WI38 (cell line): ENCODE measurements around the gene TSPAN14.

Source experiments
- H3K4me3 ChIP-seq: 2 replicates; pipeline ENCODE4 v1.5.1; 2011; ENCODE audit warnings: low read depth, mild to moderate bottlenecking, control low read depth, low read length
- TF ChIP-seq, protein P1 (sequence below): IDR thresholded peaks from 2 replicates; pipeline ENCODE4 v1.5.1; 2012; ENCODE audit warnings: low read depth, mild to moderate bottlenecking, control low read depth, low read length

Gene TSPAN14

DNA sequence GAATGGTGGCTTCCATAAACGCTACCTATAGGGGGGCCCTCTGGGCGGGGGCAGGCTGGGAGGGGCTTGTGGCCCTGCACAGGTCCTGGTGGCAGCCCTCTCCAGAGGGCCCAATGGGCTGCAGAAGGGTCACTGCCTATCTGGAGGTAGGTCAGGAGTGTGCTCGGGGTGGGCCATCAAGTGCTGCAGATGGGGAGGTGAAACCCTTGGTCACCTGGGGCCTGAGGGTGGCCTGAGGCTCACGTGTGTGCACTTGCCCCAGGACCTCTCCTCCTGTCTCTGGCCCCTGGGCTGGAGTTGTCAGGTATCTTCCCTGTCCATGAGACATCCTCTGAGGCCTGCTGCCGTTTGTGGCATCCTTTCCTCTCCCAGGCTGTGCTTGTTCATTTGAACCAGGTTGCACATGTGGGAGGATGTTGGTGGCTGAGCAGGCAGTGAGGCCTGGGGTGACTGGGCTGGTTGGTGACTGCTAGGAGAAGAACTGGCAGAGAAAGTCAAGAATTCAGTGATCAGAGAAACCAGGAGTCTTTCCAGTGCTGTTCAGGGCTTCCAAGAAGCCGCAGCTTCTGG, 62.5 kb downstream of the TSPAN14 start:
- TF ChIP-seq, protein P1, sequence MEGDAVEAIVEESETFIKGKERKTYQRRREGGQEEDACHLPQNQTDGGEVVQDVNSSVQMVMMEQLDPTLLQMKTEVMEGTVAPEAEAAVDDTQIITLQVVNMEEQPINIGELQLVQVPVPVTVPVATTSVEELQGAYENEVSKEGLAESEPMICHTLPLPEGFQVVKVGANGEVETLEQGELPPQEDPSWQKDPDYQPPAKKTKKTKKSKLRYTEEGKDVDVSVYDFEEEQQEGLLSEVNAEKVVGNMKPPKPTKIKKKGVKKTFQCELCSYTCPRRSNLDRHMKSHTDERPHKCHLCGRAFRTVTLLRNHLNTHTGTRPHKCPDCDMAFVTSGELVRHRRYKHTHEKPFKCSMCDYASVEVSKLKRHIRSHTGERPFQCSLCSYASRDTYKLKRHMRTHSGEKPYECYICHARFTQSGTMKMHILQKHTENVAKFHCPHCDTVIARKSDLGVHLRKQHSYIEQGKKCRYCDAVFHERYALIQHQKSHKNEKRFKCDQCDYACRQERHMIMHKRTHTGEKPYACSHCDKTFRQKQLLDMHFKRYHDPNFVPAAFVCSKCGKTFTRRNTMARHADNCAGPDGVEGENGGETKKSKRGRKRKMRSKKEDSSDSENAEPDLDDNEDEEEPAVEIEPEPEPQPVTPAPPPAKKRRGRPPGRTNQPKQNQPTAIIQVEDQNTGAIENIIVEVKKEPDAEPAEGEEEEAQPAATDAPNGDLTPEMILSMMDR = no peak
- H3K4me3 ChIP-seq = no peak overlapping the region

DNA sequence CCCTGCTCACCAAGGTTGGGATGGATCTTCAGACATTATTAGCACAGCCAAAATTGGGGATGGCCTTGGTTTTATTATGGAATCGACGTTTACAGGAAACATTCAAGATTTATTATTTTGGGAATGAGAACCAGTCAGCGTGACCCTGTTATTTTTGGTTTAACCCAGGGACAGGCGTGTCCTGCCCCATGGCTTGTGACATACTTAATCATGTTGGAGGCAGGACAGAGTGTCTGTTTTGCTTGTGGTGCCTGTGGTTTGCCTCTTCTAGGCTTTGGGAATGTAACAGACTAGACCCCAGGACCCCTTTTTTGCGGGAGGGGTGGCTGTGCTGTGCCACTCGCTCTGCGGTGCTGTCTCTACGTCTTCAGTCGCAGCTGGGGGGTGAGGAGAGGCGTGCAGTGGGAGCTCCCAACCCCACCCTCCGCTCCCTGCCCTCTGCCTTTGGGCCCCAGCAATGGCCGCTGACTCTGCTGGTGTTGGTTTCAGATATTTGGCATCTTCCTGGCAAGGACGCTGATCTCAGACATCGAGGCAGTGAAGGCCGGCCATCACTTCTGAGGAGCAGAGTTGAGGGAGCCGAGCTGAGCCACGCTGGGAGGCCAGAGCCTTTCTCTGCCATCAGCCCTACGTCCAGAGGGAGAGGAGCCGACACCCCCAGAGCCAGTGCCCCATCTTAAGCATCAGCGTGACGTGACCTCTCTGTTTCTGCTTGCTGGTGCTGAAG, 63.5 kb downstream of the TSPAN14 start:
- no peak overlapping the region for H3K4me3 ChIP-seq
- TF ChIP-seq, protein P1 = no peak

GRCh38 chr10:80518143-80518806, 64.2 kb downstream of the TSPAN14 start:
- TF ChIP-seq, protein P1 = no peak
- no peak overlapping the region for H3K4me3 ChIP-seq

- TF ChIP-seq, protein P1 = no peak
- no peak overlapping the region for H3K4me3 ChIP-seq
These were observed 64.8 kb downstream of the TSPAN14 start for GRCh38 chr10:80518807-80519360.

GRCh38 chr10:80519936-80520650, 66.0 kb downstream of the TSPAN14 start:
- TF ChIP-seq, protein P1 = no peak
- no peak overlapping the region for H3K4me3 ChIP-seq

DNA sequence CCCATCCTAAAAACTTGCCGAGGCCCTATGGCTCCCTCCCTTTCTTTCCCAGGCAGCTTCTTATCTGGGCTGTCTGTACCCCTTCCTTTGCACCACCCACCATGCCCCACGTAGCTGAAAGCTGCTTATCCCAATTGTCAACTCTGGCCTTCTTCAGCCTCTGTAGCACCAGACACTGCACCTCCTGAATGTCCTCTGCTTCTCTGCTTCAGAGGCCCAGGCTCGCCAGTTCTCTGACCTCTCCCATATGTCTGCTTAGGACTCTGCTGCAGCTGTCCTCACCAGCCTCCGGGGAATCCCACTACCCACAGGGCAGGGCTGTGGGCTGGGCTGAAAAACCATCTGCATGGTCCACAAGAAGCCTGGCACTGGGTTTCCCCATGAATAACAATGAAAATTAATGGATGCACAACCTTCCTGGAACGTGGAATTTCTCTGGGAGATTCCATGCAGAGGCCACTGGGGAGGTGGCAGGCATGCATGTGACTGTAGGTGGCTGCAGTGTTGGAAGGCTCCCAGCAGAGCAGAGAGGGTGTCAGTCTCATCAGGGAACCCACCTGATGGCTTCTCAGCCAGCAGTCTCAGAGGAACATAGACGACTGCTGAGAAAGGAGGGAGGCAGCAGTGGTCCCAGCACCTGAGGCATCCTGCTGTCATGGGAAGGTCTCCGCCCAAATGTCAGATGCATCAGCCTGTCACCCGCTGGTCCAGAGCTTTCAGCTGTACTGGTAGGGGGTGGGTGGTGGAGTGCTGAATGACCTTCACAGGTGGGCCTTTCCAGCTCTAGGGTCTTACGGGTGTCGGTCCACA, 66.8 kb downstream of the TSPAN14 start:
- H3K4me3 ChIP-seq = no peak overlapping the region
- TF ChIP-seq, protein P1 = no peak
